Suprapubic skin (tissue), 4 donors: ENCODE data around the gene MINDY4. TPM values are rescaled to one million over a fixed set of nuclear protein-coding genes. Genes with fewer than 3 reads are reported as not detected.
A peak's percentile ranks its signal among the peaks of the same experiment; 100 is the strongest.

ENCODE experiments used
- DNase-seq, 2 donors: peaks; one replicate each; pipeline ENCODE4 v3.0.0-alpha.2; 2019; ENCODE audit warnings: low spot score in 2 of 2
- H3K27ac ChIP-seq: fragments of 200-600 bp; sonication (generic); one replicate; pipeline ENCODE4 v1.5.1; 2019
- H3K27me3 ChIP-seq: fragments of 200-600 bp; sonication (generic); one replicate; pipeline ENCODE4 v1.5.1; 2019
- H3K36me3 ChIP-seq: fragments of 200-600 bp; sonication (generic); one replicate; pipeline ENCODE4 v1.5.1; 2019
- H3K4me1 ChIP-seq: fragments of 200-600 bp; sonication (generic); one replicate; pipeline ENCODE4 v1.5.1; 2019
- H3K4me3 ChIP-seq: fragments of 200-600 bp; sonication (generic); one replicate; pipeline ENCODE4 v1.5.1; 2019; ENCODE audit warnings: mild to moderate bottlenecking
- H3K9me3 ChIP-seq: fragments of 200-600 bp; sonication (generic); one replicate; pipeline ENCODE4 v1.5.1; 2019
- CTCF ChIP-seq, 2 donors: fragments of 200-600 bp in 1 of 2; fragments of 450-650 bp in 1 of 2; sonication (generic) in 1 of 2; IDR thresholded peaks; one replicate each; pipeline ENCODE4 v1.5.1; 2016 to 2019; ENCODE audit warnings: antibody characterized with exemption in 2 of 2, mild to moderate bottlenecking in 1 of 2, moderate library complexity in 1 of 2
- EP300 ChIP-seq: sonication (generic); formaldehyde crosslinking; IDR thresholded peaks from one replicate; pipeline ENCODE4 v1.6.1; 2017; ENCODE audit warnings: antibody characterized with exemption
- POLR2A ChIP-seq, 2 donors: fragments of 450-650 bp; IDR thresholded peaks; one replicate each; pipeline ENCODE4 v1.6.1; 2017; ENCODE audit warnings: antibody characterized with exemption in 2 of 2, mild to moderate bottlenecking in 2 of 2, moderate library complexity in 2 of 2
- POLR2AphosphoS5 ChIP-seq, 3 donors: sonication (generic); formaldehyde crosslinking; IDR thresholded peaks; one replicate each; pipeline ENCODE4 v1.6.1; 2017; ENCODE audit warnings: antibody characterized with exemption in 3 of 3
- WGBS: methylation state at CpG from one replicate; pipeline ENCODE4 v1.1.5; 2018; 5-methylcytosine and 5-hydroxymethylcytosine counted together
- total RNA-seq, 4 donors: library from RNA; depleted of rRNA; stranded (reverse); fragments of >200 nt; gene quantifications; one replicate each; pipeline ENCODE4 v1.1.0, GENCODE V29; 2016

MINDY4 gene
- total RNA-seq, 4 donors from 2014 or later, result 4.6 to 10.5 (median 6.1) TPM

GRCh38 chr7:30795161-30795948 lies 24.1 kb downstream of the MINDY4 start:
- Histone ChIP-seq H3K27ac (no peak overlapping the region), H3K4me1 (peaks cover 11% of the 10 kb centered on the region), H3K4me3 (no peak overlapping the region), H3K36me3 (peaks cover 6% of the 10 kb centered on the region), H3K27me3 (no peaks in the 10 kb centered on the region), H3K9me3 (no peaks in the 10 kb centered on the region)
- 63% methylated on average over 2 of the region's 2 CpGs for WGBS
- TF ChIP-seq POLR2AphosphoS5 (IDR thresholded peaks at IDR 0.05) (no peak), CTCF (IDR thresholded peaks at IDR 0.05) (no peak), POLR2A (IDR thresholded peaks at IDR 0.05) (no peak), EP300 (no peak)
- no peak for DNase-seq

GRCh38 chr7:30796105-30796869 lies 25.1 kb downstream of the MINDY4 start:
- H3K27ac ChIP-seq, result no peak overlapping the region
- TF ChIP-seq POLR2AphosphoS5 (IDR thresholded peaks at IDR 0.05), result no peak
- TF ChIP-seq CTCF (IDR thresholded peaks at IDR 0.05), result no peak
- no peak for TF ChIP-seq POLR2A (IDR thresholded peaks at IDR 0.05)
- TF ChIP-seq EP300, result no peak
- no peaks in the 10 kb centered on the region for H3K9me3 ChIP-seq
- peaks cover 3% of the 10 kb centered on the region for H3K36me3 ChIP-seq
- DNase-seq, result no peak
- peaks cover 19% of the 10 kb centered on the region for H3K4me1 ChIP-seq
- no peaks in the 10 kb centered on the region for H3K27me3 ChIP-seq
- H3K4me3 ChIP-seq, result no peak overlapping the region
- 49% methylated on average over 1 of the region's 1 CpG for WGBS

GRCh38 chr7:30797176-30798040 lies 26.2 kb downstream of the MINDY4 start:
- peaks cover 19% of the 10 kb centered on the region for H3K4me1 ChIP-seq
- 78% methylated on average over 8 of the region's 8 CpGs for WGBS

GRCh38 chr7:30799206-30799975 lies 28.2 kb downstream of the MINDY4 start:
- H3K4me1 ChIP-seq, result peaks cover 25% of the 10 kb centered on the region
- peak in 1 of 2 donors; percentile 72 for DNase-seq
- no peak overlapping the region for H3K4me3 ChIP-seq
- WGBS, result 19% methylated on average over 2 of the region's 2 CpGs
- no peaks in the 10 kb centered on the region for H3K36me3 ChIP-seq
- H3K27me3 ChIP-seq, result no peaks in the 10 kb centered on the region
- H3K27ac ChIP-seq, result peak overlapping the region; percentile 11
- no peaks in the 10 kb centered on the region for H3K9me3 ChIP-seq
- TF ChIP-seq POLR2A (IDR thresholded peaks at IDR 0.05), result no peak
- TF ChIP-seq EP300, result no peak
- no peak for TF ChIP-seq CTCF (IDR thresholded peaks at IDR 0.05)
- no peak for TF ChIP-seq POLR2AphosphoS5 (IDR thresholded peaks at IDR 0.05)

More at GRCh38 chr7:30797176-30798040, 26.2 kb downstream of the MINDY4 start:
- no peaks in the 10 kb centered on the region for H3K9me3 ChIP-seq
- no peaks in the 10 kb centered on the region for H3K36me3 ChIP-seq
- no peak overlapping the region for H3K27ac ChIP-seq
- no peaks in the 10 kb centered on the region for H3K27me3 ChIP-seq
- no peak for TF ChIP-seq EP300
- H3K4me3 ChIP-seq, result no peak overlapping the region
- DNase-seq, result no peak

- DNase-seq, result no peak
- no peaks in the 10 kb centered on the region for H3K9me3 ChIP-seq
- H3K36me3 ChIP-seq, result no peaks in the 10 kb centered on the region
- no peak for TF ChIP-seq CTCF (IDR thresholded peaks at IDR 0.05)
- no peak overlapping the region for H3K4me3 ChIP-seq
- H3K27ac ChIP-seq, result no peak overlapping the region
- H3K4me1 ChIP-seq, result peaks cover 33% of the 10 kb centered on the region
- no peaks in the 10 kb centered on the region for H3K27me3 ChIP-seq
- 67% methylated on average over 5 of the region's 5 CpGs for whole genome bisulfite sequencing
Measured at GRCh38 chr7:30799976-30800661, 28.9 kb downstream of the MINDY4 start.
